SK-N-DZ (cell line): Measurements from ENCODE around the gene RIMKLB.
"Not testable (repeated sequence)": the region's sequence is repeated elsewhere in the genome, so short reads cannot be mapped to it uniquely, and the experiment has no call there.

Experiments
- DNase-seq: peaks from one replicate; pipeline ENCODE4 v3.0.0-alpha.2; 2015; ENCODE audit warnings: low spot score

RIMKLB gene

GRCh38 chr12:8771072-8771471 is 73.3 kb downstream of the RIMKLB start:
- no peak for DNase-seq

- DNase-seq, result no peak
Observed at GRCh38 chr12:8773461-8773860, 75.7 kb downstream of the RIMKLB start.

- DNase-seq, result no peak
Observed at GRCh38 chr12:8779281-8779680, 81.5 kb downstream of the RIMKLB start.

GRCh38 chr12:8779862-8780261 is 82.1 kb downstream of the RIMKLB start:
- no peak for DNase-seq

GRCh38 chr12:8780389-8780788 is 82.6 kb downstream of the RIMKLB start:
- DNase-seq, result peak; percentile 29

- DNase-seq, result peak; percentile 32
Observed at GRCh38 chr12:8781381-8782127, 83.8 kb downstream of the RIMKLB start.

GRCh38 chr12:8784290-8784888 is 86.6 kb downstream of the RIMKLB start:
- DNase-seq, result peak; percentile 45

- DNase-seq, result no peak
Observed at GRCh38 chr12:8785499-8785898, 87.7 kb downstream of the RIMKLB start.

GRCh38 chr12:8787206-8787605 is 89.4 kb downstream of the RIMKLB start:
- not testable (repeated sequence) for DNase-seq

- DNase-seq, result not testable (repeated sequence)
Observed at GRCh38 chr12:8788706-8789105, 90.9 kb downstream of the RIMKLB start.

- DNase-seq, result not testable (repeated sequence)
Observed at GRCh38 chr12:8789341-8790013, 91.7 kb downstream of the RIMKLB start.

- DNase-seq, result not testable (repeated sequence)
Observed at GRCh38 chr12:8793226-8793625, 95.4 kb downstream of the RIMKLB start.

- DNase-seq, result not testable (repeated sequence)
Observed at GRCh38 chr12:8794611-8795010, 96.8 kb downstream of the RIMKLB start.

- no peak for DNase-seq
Observed at GRCh38 chr12:8796831-8797626, 99.2 kb downstream of the RIMKLB start.

GRCh38 chr12:8801213-8801612 is 103.4 kb downstream of the RIMKLB start:
- not testable (repeated sequence) for DNase-seq

GRCh38 chr12:8804833-8805232 is 107.0 kb downstream of the RIMKLB start:
- DNase-seq, result not testable (repeated sequence)

- DNase-seq, result not testable (repeated sequence)
Observed at GRCh38 chr12:8805487-8805886, 107.7 kb downstream of the RIMKLB start.

- DNase-seq, result not testable (repeated sequence)
Observed at GRCh38 chr12:8807084-8807483, 109.3 kb downstream of the RIMKLB start.

- not testable (repeated sequence) for DNase-seq
Observed at GRCh38 chr12:8810112-8810511, 112.3 kb downstream of the RIMKLB start.

GRCh38 chr12:8813572-8814357 is 116.0 kb downstream of the RIMKLB start:
- no peak for DNase-seq
